ENCODE results near the gene SCAF11. TPM values are rescaled to one million over a fixed set of nuclear protein-coding genes. Genes with fewer than 3 reads are reported as not detected.

SCAF11 gene
- total RNA-seq, 1 donor = 134 TPM

DNA sequence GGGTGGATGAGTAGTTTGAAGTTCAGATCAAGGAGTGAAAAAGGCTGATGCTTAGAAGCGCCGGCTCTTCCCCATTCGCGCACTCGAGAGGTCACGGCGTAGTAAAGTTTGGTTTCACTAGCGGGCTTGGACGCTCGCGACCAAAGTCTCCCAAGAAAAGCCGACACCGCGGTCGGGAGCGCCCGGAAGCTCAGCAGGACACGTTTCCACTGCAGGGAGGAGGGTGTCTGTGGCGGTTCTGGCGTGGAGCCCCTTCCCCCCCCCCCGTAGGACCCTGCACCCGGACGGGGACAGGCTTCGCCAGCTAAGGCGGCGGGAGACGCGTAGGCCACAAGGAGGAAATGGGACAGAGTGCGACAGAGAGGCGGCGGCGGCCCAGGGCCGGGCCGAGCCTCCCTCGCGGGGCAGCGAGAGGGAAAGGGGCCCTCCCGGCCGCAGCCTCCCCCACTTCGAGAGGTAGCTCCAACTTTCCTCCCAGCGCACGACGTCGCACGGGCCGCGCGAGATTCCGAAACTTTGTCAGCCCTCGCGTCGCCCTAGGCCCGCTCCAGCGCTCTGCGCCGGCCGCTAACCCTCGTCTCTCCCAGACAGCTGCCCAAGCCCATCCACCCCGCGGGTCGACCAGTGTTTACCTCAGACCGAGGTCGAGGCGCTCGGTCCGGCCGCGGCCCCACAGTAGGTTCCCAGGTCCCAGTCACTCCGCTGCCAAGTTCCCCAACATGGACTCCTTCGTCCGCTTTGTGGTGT is 480 bp downstream of the SCAF11 start:
- DNase-seq (ENCODE audit: low read depth) = peak; percentile 38
- peak overlapping the region; percentile 88 for H3K4me3 ChIP-seq (ENCODE audit: low read depth, low read length)
- TF ChIP-seq, protein P1, sequence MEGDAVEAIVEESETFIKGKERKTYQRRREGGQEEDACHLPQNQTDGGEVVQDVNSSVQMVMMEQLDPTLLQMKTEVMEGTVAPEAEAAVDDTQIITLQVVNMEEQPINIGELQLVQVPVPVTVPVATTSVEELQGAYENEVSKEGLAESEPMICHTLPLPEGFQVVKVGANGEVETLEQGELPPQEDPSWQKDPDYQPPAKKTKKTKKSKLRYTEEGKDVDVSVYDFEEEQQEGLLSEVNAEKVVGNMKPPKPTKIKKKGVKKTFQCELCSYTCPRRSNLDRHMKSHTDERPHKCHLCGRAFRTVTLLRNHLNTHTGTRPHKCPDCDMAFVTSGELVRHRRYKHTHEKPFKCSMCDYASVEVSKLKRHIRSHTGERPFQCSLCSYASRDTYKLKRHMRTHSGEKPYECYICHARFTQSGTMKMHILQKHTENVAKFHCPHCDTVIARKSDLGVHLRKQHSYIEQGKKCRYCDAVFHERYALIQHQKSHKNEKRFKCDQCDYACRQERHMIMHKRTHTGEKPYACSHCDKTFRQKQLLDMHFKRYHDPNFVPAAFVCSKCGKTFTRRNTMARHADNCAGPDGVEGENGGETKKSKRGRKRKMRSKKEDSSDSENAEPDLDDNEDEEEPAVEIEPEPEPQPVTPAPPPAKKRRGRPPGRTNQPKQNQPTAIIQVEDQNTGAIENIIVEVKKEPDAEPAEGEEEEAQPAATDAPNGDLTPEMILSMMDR (IDR thresholded peaks at IDR 0.05; ENCODE audit: insufficient read depth, low read length) = no peak

DNA sequence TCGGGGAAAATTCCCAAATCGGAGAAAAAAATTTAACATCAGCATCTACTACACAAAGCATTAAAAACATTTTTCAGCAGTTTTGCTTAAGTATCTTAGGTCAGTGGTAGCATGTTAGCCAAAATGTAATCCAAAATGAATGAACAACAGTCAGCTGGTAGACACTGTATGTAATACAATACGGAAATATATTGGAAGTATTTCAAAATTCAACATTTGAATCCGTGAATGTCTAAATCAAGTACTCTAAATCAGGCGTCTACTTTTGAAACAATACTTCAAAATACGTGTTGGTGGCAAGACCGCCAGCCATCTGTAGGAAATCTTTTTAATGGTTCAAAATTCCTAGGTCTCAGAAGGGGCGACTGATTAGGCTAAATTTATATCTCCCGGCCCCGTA is 1.1 kb downstream of the SCAF11 start:
- TF ChIP-seq, protein P1 (IDR thresholded peaks at IDR 0.05; ENCODE audit: insufficient read depth, low read length) = no peak
- DNase-seq (ENCODE audit: low read depth) = no peak
- H3K4me3 ChIP-seq (ENCODE audit: low read depth, low read length) = peak overlapping the region; percentile 88

DNA sequence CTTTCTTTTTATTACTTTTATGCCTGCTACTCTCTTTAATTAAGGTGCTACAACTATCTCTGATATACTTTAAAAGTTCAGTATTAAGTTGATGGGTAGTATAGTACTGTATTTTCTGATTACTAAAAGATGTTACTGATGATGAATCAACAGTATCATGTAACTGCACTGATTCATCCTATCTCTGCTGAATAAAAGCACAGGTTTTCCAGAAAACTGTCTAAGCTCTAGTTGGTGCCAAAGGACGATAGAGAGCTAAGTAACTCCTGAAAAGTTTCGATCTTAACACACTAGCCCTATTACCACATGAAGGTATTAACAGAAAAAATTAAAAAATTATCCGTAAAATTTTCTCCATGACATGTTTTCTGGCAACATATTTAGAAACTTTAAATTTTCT is 2.1 kb downstream of the SCAF11 start:
- peak; percentile 44 for DNase-seq (ENCODE audit: low read depth)
- TF ChIP-seq, protein P1 (IDR thresholded peaks at IDR 0.05; ENCODE audit: insufficient read depth, low read length) = no peak
- peak overlapping the region; percentile 88 for H3K4me3 ChIP-seq (ENCODE audit: low read depth, low read length)

DNA sequence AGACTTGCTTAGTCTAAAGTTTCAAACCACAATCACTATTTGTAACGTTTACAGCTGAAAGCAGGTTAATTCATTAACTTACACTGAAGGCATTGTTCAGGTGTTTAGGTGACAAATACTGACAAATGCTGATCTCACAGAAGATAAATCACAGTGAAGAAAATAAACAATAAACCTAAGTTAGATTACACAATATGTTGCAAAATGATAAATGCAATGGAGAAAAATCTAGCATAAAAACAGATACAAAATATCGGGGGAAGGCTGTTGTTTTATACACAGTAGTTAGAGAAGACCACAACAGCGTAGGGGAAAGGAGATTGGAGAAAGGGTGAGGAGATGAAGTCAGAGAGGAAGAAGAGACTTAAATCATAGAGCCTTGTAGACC is 3.0 kb downstream of the SCAF11 start:
- DNase-seq (ENCODE audit: low read depth) = no peak
- TF ChIP-seq, protein P1 (IDR thresholded peaks at IDR 0.05; ENCODE audit: insufficient read depth, low read length) = no peak
- H3K4me3 ChIP-seq (ENCODE audit: low read depth, low read length) = peak overlapping the region; percentile 22

DNA sequence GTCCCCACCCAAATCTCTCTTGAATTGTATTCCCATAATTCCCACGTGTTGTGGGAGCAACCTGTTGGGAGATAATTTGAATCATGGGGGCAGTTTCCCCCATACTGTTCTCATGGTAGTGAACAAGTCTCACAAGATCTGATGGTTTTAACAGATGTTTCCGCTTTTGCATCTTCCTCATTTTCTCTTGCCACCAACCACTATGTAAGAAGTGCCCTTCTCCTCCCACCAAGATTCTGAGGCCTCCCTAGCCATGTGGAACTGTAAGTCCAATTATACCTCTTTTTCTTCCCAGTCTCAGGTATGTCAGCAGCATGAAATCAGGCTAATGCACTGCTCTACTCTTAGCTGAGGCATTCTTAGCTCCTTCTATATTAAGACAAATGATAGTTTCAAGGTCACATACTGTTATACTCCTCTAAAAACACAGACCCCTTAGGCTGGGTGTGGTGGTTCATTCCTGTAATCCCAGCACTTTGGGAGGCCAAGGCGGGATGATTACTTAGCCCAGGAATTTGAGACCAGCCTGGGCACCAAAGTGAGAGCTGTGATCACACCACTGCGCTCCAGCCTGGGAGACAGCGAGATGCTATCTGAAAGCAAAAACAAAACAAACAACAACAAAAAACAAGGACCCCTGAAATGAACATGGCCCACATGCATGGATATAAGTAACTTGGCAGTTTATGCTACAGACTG is 3.6 kb downstream of the SCAF11 start:
- no peak for DNase-seq (ENCODE audit: low read depth)
- TF ChIP-seq, protein P1 (IDR thresholded peaks at IDR 0.05; ENCODE audit: insufficient read depth, low read length) = no peak
- H3K4me3 ChIP-seq (ENCODE audit: low read depth, low read length) = no peak overlapping the region

DNA sequence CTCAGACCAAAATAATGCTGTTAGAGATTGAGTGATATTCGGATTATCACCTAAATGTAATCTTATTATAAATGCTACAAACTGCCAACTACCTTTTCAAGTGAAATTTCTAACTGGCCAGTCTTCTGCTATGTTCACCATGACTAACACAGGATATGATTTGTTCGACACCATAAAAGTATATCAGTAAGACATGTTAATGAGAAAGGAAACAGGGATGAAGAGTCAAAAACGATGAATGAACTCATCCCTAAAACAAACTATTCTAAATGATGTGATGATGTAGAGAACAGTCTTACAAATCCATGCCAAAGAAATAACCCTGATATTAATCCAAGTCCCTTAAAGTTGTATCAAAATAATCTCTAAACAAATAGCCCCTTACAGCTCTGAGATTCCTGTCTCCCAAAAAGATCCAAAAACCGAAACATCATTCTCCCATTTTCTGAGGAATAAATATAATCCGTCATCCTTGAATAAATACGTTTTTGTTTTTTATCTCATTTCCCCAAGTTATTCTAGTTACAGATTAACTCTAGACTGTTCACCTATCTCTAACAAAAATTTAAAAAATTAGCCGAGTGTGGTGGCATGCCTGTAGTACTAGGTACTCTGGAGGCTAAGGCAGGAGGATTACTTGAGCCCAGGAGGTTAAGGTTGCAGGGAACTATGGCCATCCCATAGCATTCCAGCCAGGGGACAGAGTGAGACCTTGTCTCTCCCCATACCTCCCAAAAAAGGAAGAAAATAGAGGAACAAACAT is 9.1 kb downstream of the SCAF11 start:
- TF ChIP-seq, protein P1 (IDR thresholded peaks at IDR 0.05; ENCODE audit: insufficient read depth, low read length) = no peak
- H3K4me3 ChIP-seq (ENCODE audit: low read depth, low read length) = no peak overlapping the region
- no peak for DNase-seq (ENCODE audit: low read depth)

Measured in fibroblast of the aortic adventitia (primary cell).